ENCODE data around the gene SORCS2.
A peak's percentile ranks its signal among the peaks of the same experiment; 100 is the strongest.

- TF ChIP-seq CTCF (IDR thresholded peaks at IDR 0.05) = no peak
- peak; percentile 68 for TF ChIP-seq POLR2A (IDR thresholded peaks at IDR 0.05)
Measured at GRCh38 chr4:7564242-7564641, 371.9 kb downstream of the SORCS2 start.

All from right lobe of liver (tissue), 4 donors.